GM23338 (cell line): ENCODE results near the gene KARS1. TPM values are rescaled to one million over a fixed set of nuclear protein-coding genes. Genes with fewer than 3 reads are reported as not detected.

Experiments used
- ATAC-seq: fragments of 200-7000 bp; cut with Tn5 transposase; 3 replicates; pipeline ENCODE4 v1.9.1; 2020
- DNase-seq: peaks from one replicate; pipeline ENCODE4 v3.0.0-alpha.2; 2015; ENCODE audit warnings: low spot score
- H2AFZ ChIP-seq: fragments of 200-600 bp; sonication (generic); 2 replicates; pipeline ENCODE4 v1.8.0; 2016; ENCODE audit warnings: antibody characterized with exemption, mild to moderate bottlenecking, moderate library complexity
- H3F3A ChIP-seq: fragments of 200-600 bp; sonication (generic); replicated peaks from 2 replicates; pipeline ENCODE4 v1.8.0; 2017; ENCODE audit warnings: antibody characterized with exemption, mixed run types, low read depth
- H3K27ac ChIP-seq: fragments of 200-600 bp; sonication (generic); 2 replicates; pipeline ENCODE4 v1.6.1; 2016; ENCODE audit warnings: low read depth
- H3K27me3 ChIP-seq: fragments of 200-600 bp; sonication (generic); 2 replicates; pipeline ENCODE4 v1.8.0; 2016; ENCODE audit warnings: mild to moderate bottlenecking, mixed run types, moderate library complexity; ENCODE audit not compliant: insufficient read depth
- H3K36me3 ChIP-seq: fragments of 200-600 bp; sonication (generic); 2 replicates; pipeline ENCODE4 v1.8.0; 2016; ENCODE audit warnings: mild to moderate bottlenecking; ENCODE audit not compliant: insufficient read depth
- H3K4me1 ChIP-seq: fragments of 200-600 bp; sonication (generic); 2 replicates; pipeline ENCODE4 v1.8.0; 2016; ENCODE audit warnings: mild to moderate bottlenecking, moderate library complexity; ENCODE audit not compliant: insufficient read depth
- H3K4me2 ChIP-seq: fragments of 200-600 bp; sonication (generic); 2 replicates; pipeline ENCODE4 v1.7.1; 2017; ENCODE audit warnings: mixed run types
- H3K4me3 ChIP-seq: fragments of 200-600 bp; sonication (generic); 2 replicates; pipeline ENCODE4 v1.6.1; 2016; ENCODE audit warnings: mixed run types
- H3K79me2 ChIP-seq: fragments of 200-600 bp; sonication (generic); replicated peaks from 2 replicates; pipeline ENCODE4 v1.8.0; 2017; ENCODE audit warnings: mild to moderate bottlenecking; ENCODE audit not compliant: insufficient read depth
- H3K9me2 ChIP-seq: fragments of 200-600 bp; sonication (generic); 2 replicates; pipeline ENCODE4 v1.8.0; 2017; ENCODE audit not compliant: insufficient read depth
- H4K20me1 ChIP-seq: fragments of 200-600 bp; sonication (generic); replicated peaks from 2 replicates; pipeline ENCODE4 v1.8.0; 2017; ENCODE audit warnings: mild to moderate bottlenecking; ENCODE audit not compliant: insufficient read depth
- H3K27ac Mint-ChIP-seq: 2 replicates; pipeline ENCODE4 v1.8.0; 2020; ENCODE audit warnings: inconsistent platforms, mild to moderate bottlenecking, moderate library complexity, mixed read lengths
- H3K27me3 Mint-ChIP-seq: 3 replicates; pipeline ENCODE4 v1.8.0; 2022; ENCODE audit warnings: low read depth, mild to moderate bottlenecking, moderate library complexity, mixed read lengths, inconsistent platforms; ENCODE audit not compliant: insufficient read depth, poor library complexity
- H3K36me3 Mint-ChIP-seq: 3 replicates; pipeline ENCODE4 v1.8.0; 2021; ENCODE audit warnings: low read depth, mild to moderate bottlenecking, inconsistent platforms, moderate library complexity, mixed read lengths
- H3K4me1 Mint-ChIP-seq: 3 replicates; pipeline ENCODE4 v1.8.0; 2020; ENCODE audit warnings: mild to moderate bottlenecking, inconsistent platforms, mixed read lengths
- H3K4me3 Mint-ChIP-seq: 3 replicates; pipeline ENCODE4 v1.8.0; 2021; ENCODE audit warnings: moderate library complexity, mild to moderate bottlenecking, inconsistent platforms, mixed read lengths
- H3K9me3 Mint-ChIP-seq: 3 replicates; pipeline ENCODE4 v1.8.0; 2020; ENCODE audit warnings: moderate library complexity, mild to moderate bottlenecking, inconsistent platforms, mixed read lengths
- CREB1 ChIP-seq: fragments of 250-450 bp; sonication (Bioruptor Pico); IDR thresholded peaks from 2 replicates; pipeline ENCODE4 v1.5.0; 2020; ENCODE audit warnings: low read depth, mild to moderate bottlenecking, moderate library complexity
- EZH2 ChIP-seq: fragments of 200-600 bp; sonication (generic); IDR thresholded peaks from one replicate; pipeline ENCODE4 v1.8.0; 2017; ENCODE audit warnings: antibody characterized with exemption, mild to moderate bottlenecking, low read depth; ENCODE audit not compliant: unreplicated experiment
- EZH2phosphoT487 ChIP-seq: fragments of 200-600 bp; sonication (generic); IDR thresholded peaks from one replicate; pipeline ENCODE4 v1.8.1; 2018; ENCODE audit warnings: antibody characterized with exemption; ENCODE audit not compliant: unreplicated experiment
- POLR2AphosphoS5 ChIP-seq: IDR thresholded peaks from 2 replicates; pipeline ENCODE4 v1.6.1; 2016; ENCODE audit warnings: antibody characterized with exemption, low read depth
- REST ChIP-seq: IDR thresholded peaks from one replicate; pipeline ENCODE4 v1.6.1; 2018; ENCODE audit warnings: antibody characterized with exemption; ENCODE audit not compliant: unreplicated experiment
- STAT1 ChIP-seq: IDR thresholded peaks from one replicate; pipeline ENCODE4 v1.6.1; 2016; ENCODE audit warnings: antibody characterized with exemption; ENCODE audit not compliant: unreplicated experiment
- ZNF114 ChIP-seq: fragments of 250-450 bp; sonication (Bioruptor Pico); IDR thresholded peaks from 2 replicates; pipeline ENCODE4 v1.5.0; 2020; ENCODE audit warnings: mild to moderate bottlenecking, moderate library complexity
- ZNF331 ChIP-seq: fragments of 250-450 bp; sonication (Bioruptor Pico); IDR thresholded peaks from 2 replicates; pipeline ENCODE4 v1.5.0; 2020; ENCODE audit warnings: low read depth, mild to moderate bottlenecking, moderate library complexity
- polyA plus RNA-seq: library from polyadenylated mRNA; unstranded; fragments of >200 nt; fragmentation: Nextera tagmentation; extraction: Ambion mirVana; gene quantifications from 2 replicates; pipeline ENCODE4 v1.2.1, GENCODE V29; 2016
- total RNA-seq: library from RNA; depleted of rRNA; stranded (reverse); fragments of >200 nt; shearing (Covaris generic); gene quantifications from 2 replicates; pipeline ENCODE4 v1.2.3, GENCODE V29; 2014
- TF ChIP-seq, protein P1 (sequence below): IDR thresholded peaks from 2 replicates; pipeline ENCODE4 v1.6.1; 2016; ENCODE audit warnings: antibody characterized with exemption

Gene KARS1
- total and polyA plus RNA-seq, 2 experiments from 2014 or later = 220 to 229 TPM

- TF ChIP-seq, protein P1, sequence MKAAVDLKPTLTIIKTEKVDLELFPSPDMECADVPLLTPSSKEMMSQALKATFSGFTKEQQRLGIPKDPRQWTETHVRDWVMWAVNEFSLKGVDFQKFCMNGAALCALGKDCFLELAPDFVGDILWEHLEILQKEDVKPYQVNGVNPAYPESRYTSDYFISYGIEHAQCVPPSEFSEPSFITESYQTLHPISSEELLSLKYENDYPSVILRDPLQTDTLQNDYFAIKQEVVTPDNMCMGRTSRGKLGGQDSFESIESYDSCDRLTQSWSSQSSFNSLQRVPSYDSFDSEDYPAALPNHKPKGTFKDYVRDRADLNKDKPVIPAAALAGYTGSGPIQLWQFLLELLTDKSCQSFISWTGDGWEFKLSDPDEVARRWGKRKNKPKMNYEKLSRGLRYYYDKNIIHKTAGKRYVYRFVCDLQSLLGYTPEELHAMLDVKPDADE = no peak
- TF ChIP-seq EZH2 = no peak
- TF ChIP-seq ZNF114 (CRISPR knock-in tag) = no peak
- no peak for TF ChIP-seq ZNF331 (CRISPR knock-in tag)
Measured at GRCh38 chr16:75629132-75629531, 18.3 kb downstream of the KARS1 start (continued).

- Histone ChIP-seq H3K79me2 (no peaks in the 10 kb centered on the region), H3K27ac (no peak overlapping the region), H3K4me3 (no peak overlapping the region), H2AFZ (no peak overlapping the region), H3K27me3 (no peaks in the 10 kb centered on the region), H3F3A (peaks cover 14% of the 10 kb centered on the region; the same call in 1 of the 2 replicates), H3K4me1 (no peaks in the 10 kb centered on the region), H3K36me3 (peaks cover 75% of the 10 kb centered on the region), H3K4me2 (no peak overlapping the region), H4K20me1 (no peaks in the 10 kb centered on the region), H3K9me2 (no peaks in the 10 kb centered on the region)
- no peak for ATAC-seq
- no peak for DNase-seq
- H3K4me3 Mint-ChIP-seq = no peak overlapping the region
- H3K27me3 Mint-ChIP-seq = peaks cover 5% of the 10 kb centered on the region
- no peak overlapping the region for H3K27ac Mint-ChIP-seq
- no peaks in the 10 kb centered on the region; the same call in 2 of the 3 replicates for H3K4me1 Mint-ChIP-seq
- H3K9me3 Mint-ChIP-seq = no peaks in the 10 kb centered on the region
- TF ChIP-seq CREB1 (CRISPR knock-in tag) (no peak), EZH2 (no peak), REST (no peak), ZNF331 (CRISPR knock-in tag) (no peak), STAT1 (no peak)
- TF ChIP-seq, protein P1 = no peak
- H3K36me3 Mint-ChIP-seq = peaks cover 79% of the 10 kb centered on the region
Measured at GRCh38 chr16:75628351-75628750, 19.1 kb downstream of the KARS1 start.

GRCh38 chr16:75627851-75628250 is 19.6 kb downstream of the KARS1 start:
- Mint-ChIP-seq H3K4me3 (no peak overlapping the region), H3K27me3 (peaks cover 2% of the 10 kb centered on the region), H3K36me3 (peaks cover 74% of the 10 kb centered on the region), H3K9me3 (no peaks in the 10 kb centered on the region), H3K27ac (no peak overlapping the region), H3K4me1 (no peaks in the 10 kb centered on the region; the same call in 2 of the 3 replicates)
- Histone ChIP-seq H3K4me2 (no peak overlapping the region), H3K79me2 (no peaks in the 10 kb centered on the region), H4K20me1 (no peaks in the 10 kb centered on the region), H3K36me3 (peaks cover 70% of the 10 kb centered on the region), H3K27ac (no peak overlapping the region), H3K4me1 (no peaks in the 10 kb centered on the region), H3F3A (peaks cover 14% of the 10 kb centered on the region; the same call in 1 of the 2 replicates), H3K9me2 (no peaks in the 10 kb centered on the region), H3K4me3 (no peak overlapping the region), H3K27me3 (no peaks in the 10 kb centered on the region), H2AFZ (no peak overlapping the region)
- DNase-seq (no peak), ATAC-seq (no peak)
- no peak for TF ChIP-seq EZH2phosphoT487
- TF ChIP-seq POLR2AphosphoS5 = no peak
- TF ChIP-seq ZNF331 (CRISPR knock-in tag) = no peak
